ENCODE measurements around the gene FBXW9. TPM values are rescaled to one million over a fixed set of nuclear protein-coding genes. Genes with fewer than 3 reads are reported as not detected.
"Not testable (repeated sequence)": the region's sequence is repeated elsewhere in the genome, so short reads cannot be mapped to it uniquely, and the experiment has no call there.

FBXW9 gene
- 6.1 and 8.6 TPM in 2 replicates for total RNA-seq (2014; rRNA removed; shearing (Covaris generic))
- 11.1 and 12.4 TPM in 2 replicates for polyA plus RNA-seq (2015; cell fraction: cytosol; rRNA removed)
- 17.9 and 30.2 TPM in 2 replicates for polyA plus RNA-seq (2015; cell fraction: nucleus; rRNA removed)

DNA sequence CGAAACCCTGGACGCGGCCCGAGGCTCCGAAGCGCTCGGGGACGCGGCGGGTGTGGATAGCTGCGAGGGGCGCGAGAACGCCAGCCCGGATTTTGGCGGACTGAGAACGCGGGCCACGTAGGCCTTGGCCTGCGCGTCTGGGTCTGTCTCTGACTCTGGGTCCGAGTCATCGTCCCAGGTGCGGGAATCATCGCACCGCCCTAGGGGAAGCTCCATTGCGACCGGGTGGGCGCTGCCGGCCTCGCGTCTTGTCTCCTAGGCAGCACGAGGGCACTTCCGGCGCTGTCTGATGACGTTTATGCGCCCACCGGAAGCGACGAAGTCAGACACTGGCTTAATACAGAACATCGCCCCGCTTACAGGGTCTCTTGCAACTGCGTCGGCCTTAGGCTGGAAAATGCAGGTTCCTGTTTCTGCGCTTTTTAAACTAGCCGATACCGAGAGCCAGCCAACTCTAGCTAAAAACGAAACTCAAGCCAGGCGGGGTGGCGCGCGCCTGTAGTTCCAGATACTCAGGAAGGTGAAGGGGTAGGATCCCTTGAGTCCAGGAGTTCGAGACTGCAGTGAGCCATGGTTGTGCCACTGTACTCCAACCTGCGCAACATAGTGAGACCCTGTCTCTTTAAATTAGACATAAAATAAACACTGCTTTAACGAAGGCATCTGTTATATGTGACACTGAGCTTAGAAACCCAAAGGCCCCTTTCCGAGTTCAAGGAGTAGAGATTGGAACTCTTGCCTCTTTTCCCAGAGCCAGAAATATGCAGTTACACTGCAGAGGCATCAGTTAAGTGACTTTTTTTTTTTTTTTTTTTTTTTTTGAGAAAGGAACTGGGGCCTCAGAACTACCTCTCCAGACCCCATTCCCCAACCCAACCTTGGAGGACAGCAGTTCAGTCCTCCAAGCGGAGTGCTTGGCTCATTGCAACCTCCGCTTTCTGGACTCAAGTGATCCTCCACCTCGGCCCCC lies at the start of gene FBXW9:
Gene FBXW9, minus strand, starts transcription at position 266 of the 970 bp plus-strand sequence. Its CDS starts 50 bp downstream, at position 216.
- in situ Hi-C loops (cut with HindIII; ENCODE audit: low pct_unique_long_range_greater_than_20kb, low sequenced_read_pairs): no loop called here
- peak; percentile 91 for DNase-seq (ENCODE audit: low read depth, low spot score)

DNA sequence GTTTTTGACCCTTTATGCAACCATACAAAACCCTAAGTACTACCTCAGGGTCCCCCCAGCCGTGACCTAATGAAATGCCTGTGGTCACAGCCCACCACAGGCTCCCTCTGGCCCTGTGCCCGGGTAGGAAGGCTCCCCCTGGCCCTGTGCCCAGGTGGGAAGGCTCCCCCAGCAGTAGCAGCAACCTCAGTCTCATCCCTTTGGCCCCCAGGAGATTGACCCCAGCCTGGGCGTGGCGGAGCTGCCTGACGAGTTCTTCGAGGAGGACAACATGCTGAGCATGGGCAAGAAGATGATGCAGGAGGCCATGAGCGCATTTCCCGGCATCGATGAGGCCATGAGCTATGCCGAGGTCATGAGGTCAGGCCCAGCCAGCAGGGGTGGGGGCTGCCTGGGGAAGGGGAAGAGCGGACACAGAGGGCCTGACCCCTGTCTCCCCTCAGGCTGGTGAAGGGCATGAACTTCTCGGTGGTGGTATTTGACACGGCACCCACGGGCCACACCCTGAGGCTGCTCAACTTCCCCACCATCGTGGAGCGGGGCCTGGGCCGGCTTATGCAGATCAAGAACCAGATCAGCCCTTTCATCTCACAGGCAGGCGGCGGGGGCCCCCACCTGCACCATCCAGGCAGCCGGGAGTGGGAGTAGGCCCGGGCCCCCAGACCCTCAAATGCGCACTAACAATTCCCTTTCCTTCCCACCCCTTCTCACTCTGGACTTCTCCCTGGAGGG lies 48.9 kb upstream of the FBXW9 start:
- in situ Hi-C loops (cut with HindIII; ENCODE audit: low pct_unique_long_range_greater_than_20kb, low sequenced_read_pairs): no loop called here
- no peak for DNase-seq (ENCODE audit: low read depth, low spot score)

- no peak for DNase-seq (ENCODE audit: low read depth, low spot score)
- in situ Hi-C loops (cut with HindIII; ENCODE audit: low pct_unique_long_range_greater_than_20kb, low sequenced_read_pairs): no loop called here
Measured at GRCh38 chr19:12737835-12738351, 41.5 kb upstream of the FBXW9 start.

GRCh38 chr19:12736995-12737834 lies 40.8 kb upstream of the FBXW9 start, which contains the start of gene GET3:
GET3 (plus strand) TSS chr19:12737497; CDS start chr19:12737506, 9 bp downstream.
- DNase-seq (ENCODE audit: low read depth, low spot score): peak; percentile 100
- in situ Hi-C loops (cut with HindIII; ENCODE audit: low pct_unique_long_range_greater_than_20kb, low sequenced_read_pairs): no loop called here

GRCh38 chr19:12733369-12734214 lies 37.2 kb upstream of the FBXW9 start:
- in situ Hi-C loops (cut with HindIII; ENCODE audit: low pct_unique_long_range_greater_than_20kb, low sequenced_read_pairs): no loop called here
- DNase-seq (ENCODE audit: low read depth, low spot score): peak; percentile 54

GRCh38 chr19:12731337-12731736 lies 34.9 kb upstream of the FBXW9 start:
- DNase-seq (ENCODE audit: low read depth, low spot score): no peak
- in situ Hi-C loops (cut with HindIII; ENCODE audit: low pct_unique_long_range_greater_than_20kb, low sequenced_read_pairs): no loop called here

- no peak for DNase-seq (ENCODE audit: low read depth, low spot score)
- in situ Hi-C loops (cut with HindIII; ENCODE audit: low pct_unique_long_range_greater_than_20kb, low sequenced_read_pairs): no loop called here
Measured at GRCh38 chr19:12730064-12730463, 33.6 kb upstream of the FBXW9 start.

GRCh38 chr19:12727745-12728433 lies 31.5 kb upstream of the FBXW9 start:
- no peak for DNase-seq (ENCODE audit: low read depth, low spot score)
- in situ Hi-C loops (cut with HindIII; ENCODE audit: low pct_unique_long_range_greater_than_20kb, low sequenced_read_pairs): no loop called here

DNA sequence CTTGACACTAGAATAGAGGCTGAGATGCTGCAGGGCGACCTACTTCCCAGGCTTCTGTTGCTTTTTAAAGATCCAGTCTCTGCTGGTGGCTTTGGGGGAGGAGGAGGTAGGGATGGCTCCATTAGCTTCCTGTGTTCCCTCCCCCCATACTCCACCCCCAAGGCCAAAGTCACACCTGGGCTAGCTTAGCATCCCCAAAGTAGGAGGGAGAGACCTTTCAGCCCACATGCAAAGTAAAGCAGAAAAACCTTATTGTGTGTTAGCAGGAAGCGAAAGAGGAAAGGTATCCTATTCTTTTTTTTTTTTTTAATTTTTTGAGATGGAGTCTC lies 30.5 kb upstream of the FBXW9 start:
- in situ Hi-C loops (cut with HindIII; ENCODE audit: low pct_unique_long_range_greater_than_20kb, low sequenced_read_pairs): no loop called here
- no peak for DNase-seq (ENCODE audit: low read depth, low spot score)

DNA sequence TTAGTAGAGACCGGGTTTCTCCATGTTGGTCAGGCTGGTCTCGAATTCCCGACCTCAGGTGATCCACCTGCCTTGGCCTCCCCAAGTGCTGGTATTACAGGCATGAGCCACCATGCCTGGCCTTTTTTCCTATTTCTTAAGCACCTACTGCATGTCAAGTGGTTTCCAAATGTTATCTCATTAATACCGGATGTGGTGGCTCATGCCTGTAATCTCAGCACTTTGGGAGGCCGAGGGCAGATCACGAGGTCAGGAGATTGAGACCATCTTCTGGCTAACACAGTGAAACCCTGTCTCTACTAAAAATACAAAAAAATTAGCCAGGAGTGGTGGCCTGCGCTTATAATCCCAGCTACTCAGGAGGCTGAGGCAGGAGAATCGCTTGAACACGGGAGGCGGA lies 29.2 kb upstream of the FBXW9 start:
- peak; percentile 27 for DNase-seq (ENCODE audit: low read depth, low spot score)
- in situ Hi-C loops (cut with HindIII; ENCODE audit: low pct_unique_long_range_greater_than_20kb, low sequenced_read_pairs): not testable (repeated sequence)

GRCh38 chr19:12723641-12724426 lies 27.4 kb upstream of the FBXW9 start, which contains the start of gene TNPO2:
TNPO2 (minus strand) TSS chr19:12723932; CDS start chr19:12720977, 2,955 bp downstream.
- DNase-seq (ENCODE audit: low read depth, low spot score): peak; percentile 70
- in situ Hi-C loops (cut with HindIII; ENCODE audit: low pct_unique_long_range_greater_than_20kb, low sequenced_read_pairs): no loop called here

- no peak for DNase-seq (ENCODE audit: low read depth, low spot score)
- in situ Hi-C loops (cut with HindIII; ENCODE audit: low pct_unique_long_range_greater_than_20kb, low sequenced_read_pairs): no loop called here
Measured at GRCh38 chr19:12723381-12723640, 26.9 kb upstream of the FBXW9 start.

- in situ Hi-C loops (cut with HindIII; ENCODE audit: low pct_unique_long_range_greater_than_20kb, low sequenced_read_pairs): no loop called here
- peak; percentile 98 for DNase-seq (ENCODE audit: low read depth, low spot score)
Measured at GRCh38 chr19:12722566-12723380, 26.3 kb upstream of the FBXW9 start.

GRCh38 chr19:12721656-12722565 lies 25.5 kb upstream of the FBXW9 start:
- peak; percentile 27 for DNase-seq (ENCODE audit: low read depth, low spot score)
- in situ Hi-C loops (cut with HindIII; ENCODE audit: low pct_unique_long_range_greater_than_20kb, low sequenced_read_pairs): no loop called here
